ENCODE results near the gene ARHGEF19.
"Not testable (repeated sequence)": the region's sequence is repeated elsewhere in the genome, so short reads cannot be mapped to it uniquely, and the experiment has no call there.

The ARHGEF19 gene

DNA sequence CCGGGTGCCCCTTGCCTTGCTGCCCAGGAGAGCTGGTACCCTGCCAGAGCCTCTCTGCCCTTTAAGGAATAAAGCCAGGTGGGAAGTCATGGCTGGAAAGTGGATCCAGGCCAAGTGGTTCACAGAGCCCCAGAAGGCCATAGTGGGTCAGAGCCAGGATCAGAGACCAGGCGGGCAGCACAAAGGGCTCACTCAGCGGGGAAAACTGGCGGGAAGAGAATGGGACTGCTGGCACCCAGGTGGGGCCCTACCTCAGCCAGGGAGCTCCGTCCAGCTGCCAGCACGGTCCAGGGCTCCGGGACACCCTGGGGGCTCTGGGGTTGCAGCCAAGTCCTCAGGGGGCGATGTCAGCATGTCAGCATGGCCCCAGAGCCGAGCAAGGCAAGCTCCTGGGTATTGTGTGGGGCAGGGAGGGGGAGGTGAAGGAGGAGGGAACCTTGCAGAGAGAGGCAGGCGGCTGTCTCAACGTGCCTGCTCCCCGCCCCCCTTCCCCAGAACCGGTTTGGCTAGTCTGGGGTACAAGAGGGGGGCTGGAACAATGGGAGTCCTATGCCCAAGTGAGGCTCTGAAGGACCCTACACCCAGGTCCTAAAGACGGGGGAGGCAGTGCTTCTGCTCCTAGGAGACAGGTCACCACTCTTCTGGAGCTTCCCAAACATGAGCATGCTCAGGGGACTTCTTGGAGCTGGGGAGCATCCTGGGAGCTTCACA lies at the start of gene ARHGEF19:
ARHGEF19 (minus strand) TSS at position 402 of the 711 bp plus-strand sequence. CDS start 3,598 bp downstream, outside the sequence.
- no peak for DNase-seq (ENCODE audit: low read depth in 2 of 2)

DNA sequence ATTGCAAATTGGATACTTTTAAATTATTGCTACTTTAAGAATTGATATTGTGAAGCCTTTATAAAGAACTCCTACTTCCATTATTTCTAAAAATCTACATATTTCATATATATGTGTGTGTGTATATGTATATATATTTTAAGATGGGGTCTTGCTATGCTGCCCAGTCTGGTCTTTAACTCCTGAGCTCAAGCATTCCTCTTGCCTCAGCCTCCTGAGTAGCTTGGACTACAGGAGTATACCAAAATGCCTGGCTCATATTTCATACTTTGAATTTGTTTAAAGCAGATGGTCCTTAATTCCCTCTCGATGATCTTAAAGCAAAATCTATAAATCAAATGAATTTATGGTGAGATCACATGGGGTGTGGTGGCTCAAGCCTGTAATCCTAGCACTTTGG lies 49.6 kb upstream of the ARHGEF19 start:
- DNase-seq (ENCODE audit: low read depth in 2 of 2) = no peak

DNA sequence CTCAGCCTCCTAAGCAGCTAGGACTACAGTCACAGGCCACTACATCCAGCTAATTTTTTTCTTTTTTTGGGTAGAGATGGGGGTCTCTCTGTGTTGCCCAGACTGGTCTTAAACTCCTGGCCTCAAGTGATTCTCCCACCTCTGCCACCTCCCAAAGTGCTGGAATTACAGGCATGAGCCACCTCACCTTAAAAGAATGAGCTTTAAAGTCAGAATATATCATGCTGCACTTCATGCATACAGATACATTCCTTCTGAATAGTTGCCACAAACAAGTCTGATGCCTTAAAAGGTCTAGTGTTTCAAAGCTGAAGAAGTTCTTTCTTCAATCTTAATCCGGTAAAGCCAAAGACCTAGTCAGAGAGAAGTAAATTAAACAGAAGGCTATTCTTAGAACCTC lies 48.4 kb upstream of the ARHGEF19 start:
- DNase-seq (ENCODE audit: low read depth in 2 of 2) = no peak

DNA sequence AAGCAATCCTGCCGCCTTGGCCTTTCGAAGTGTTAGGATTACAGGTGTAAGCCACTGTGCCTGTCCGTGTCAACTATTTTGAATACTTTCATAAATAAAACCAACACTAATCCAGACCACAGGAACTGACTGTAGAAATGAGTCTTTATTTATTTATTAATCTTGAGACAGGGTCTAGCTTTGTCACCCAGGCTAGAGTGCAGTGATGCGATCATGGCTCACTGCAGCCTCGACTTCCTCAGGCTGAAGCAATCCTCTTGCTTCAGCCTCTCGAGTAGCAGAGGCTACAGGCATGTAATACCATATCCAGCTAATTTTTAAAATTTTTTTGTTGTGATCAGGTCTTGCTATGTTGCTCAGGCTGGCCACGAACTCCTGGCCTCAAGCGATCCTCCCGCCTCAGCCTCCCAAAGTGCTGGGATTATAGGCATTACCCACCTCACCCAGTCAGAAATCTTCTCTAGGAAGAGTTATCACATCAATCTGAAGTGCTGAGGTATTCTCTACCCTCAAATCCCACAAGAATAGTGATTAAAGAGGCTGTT lies 46.2 kb upstream of the ARHGEF19 start:
- DNase-seq (ENCODE audit: low read depth in 2 of 2) = no peak

DNA sequence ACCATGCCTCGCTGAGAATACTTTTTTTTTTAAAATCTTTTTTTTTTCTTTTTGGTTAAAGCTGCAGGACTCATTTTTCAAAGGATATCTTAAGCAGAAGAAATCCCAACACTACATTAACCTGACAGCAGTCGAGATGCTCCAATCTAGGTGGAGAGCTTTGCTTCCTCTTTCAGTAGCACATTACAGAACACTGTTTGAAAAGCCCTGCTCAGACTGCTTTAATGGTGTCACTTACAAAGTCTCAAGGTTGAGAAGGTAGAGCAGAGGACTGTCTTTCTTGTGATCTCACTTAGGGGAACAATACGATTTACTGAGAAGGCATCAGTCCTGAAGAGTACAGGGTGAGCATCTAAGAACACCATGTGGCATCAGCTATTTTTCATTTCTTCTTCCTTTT lies 45.5 kb upstream of the ARHGEF19 start:
- DNase-seq (ENCODE audit: low read depth in 2 of 2) = no peak

DNA sequence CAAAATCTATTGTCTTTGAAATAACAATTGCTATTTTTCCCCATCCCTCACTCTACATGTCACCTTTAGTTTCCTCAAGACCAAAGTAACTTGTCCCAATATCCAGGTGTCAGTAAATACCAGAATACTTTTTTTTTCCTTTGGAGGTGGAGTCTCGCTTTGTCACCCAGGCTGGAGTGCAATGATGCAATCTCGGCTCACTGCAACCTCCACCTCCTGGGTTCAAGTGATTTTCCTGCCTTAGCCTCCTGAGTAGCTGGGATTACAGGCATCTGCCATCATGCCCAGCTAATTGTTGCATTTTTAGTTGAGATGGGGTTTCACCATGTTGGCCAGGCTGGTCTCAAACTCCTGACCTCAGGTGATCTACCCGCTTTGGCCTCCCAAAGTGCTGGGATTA lies 45.1 kb upstream of the ARHGEF19 start:
- not testable (repeated sequence) for DNase-seq (ENCODE audit: low read depth in 2 of 2)

DNA sequence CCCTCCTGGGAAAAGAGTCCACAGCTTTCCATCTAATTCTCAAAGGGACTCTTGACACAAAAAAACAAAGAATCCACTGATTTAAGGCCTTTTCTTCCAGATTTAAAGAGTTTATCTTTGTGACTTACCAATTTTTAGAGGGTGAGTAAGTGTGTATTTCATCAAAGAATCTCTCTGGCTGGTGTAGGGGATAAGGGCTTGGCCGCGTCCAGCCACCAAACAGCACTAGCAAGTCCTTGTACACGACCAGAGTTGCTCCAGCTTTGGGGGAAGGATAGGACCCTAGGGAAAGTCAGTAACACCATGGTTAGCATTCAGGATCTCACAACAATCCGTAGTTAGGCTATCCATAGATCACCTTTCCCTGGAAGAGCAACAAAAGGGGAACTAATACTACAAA lies 44.0 kb upstream of the ARHGEF19 start:
- no peak for DNase-seq (ENCODE audit: low read depth in 2 of 2)

DNA sequence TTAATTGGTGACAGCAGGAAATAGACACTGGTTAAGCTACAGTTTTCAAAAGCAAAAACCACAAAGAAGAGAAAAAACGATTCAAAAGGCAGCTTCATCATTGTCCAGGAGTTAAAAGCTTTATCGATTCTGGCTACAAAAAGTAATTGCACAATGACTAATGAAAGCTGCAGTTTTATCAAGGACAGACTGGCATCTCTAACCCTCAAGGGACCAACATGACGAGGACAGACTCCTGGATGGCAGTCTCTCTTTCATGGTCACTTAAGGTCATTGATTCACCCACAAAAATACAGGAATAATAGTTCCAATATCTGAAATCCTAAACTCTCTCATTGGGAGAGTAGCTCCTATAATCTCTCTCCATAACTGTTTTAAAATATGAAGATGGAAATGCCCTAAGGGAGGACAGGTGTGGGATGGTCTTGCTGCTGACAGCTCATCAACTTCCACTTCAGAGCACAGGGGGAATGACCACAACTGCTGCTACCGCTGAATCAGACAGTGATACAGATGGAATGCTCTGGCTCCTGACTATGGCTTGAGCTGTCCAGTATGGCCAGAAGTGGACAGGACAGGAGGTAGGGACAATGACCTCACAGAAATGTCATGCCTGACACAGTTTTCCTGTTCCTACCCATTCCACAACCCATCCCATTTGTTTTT lies 41.9 kb upstream of the ARHGEF19 start:
- DNase-seq (ENCODE audit: low read depth in 2 of 2) = no peak

DNA sequence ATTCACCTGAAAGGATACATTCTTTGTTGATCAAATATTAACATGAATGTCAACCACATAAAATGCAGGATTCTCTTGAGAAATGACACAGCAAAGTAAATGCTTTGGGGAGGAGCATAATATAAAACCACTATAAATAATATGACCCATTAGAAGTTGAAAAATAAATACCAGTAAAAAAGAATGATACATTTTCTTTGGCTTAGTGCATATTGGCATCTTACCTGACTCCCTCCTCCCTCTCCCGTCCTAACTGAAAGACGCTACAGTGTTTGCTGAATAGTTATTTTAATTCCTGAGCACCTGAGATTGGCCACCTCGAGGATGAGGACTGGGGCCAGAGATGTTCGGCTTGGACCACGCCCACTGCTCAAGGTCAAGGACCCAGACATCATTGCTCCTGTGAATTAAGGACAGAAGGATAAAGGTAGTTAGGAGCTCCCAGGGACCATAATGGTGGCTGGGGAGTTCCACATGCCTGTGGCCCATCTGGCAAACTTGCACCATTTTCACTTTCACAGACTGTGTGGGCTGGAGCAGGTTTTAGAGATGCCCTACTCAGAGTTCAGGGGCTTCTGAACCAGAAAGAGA lies 41.0 kb upstream of the ARHGEF19 start:
- DNase-seq (ENCODE audit: low read depth in 2 of 2) = no peak

DNA sequence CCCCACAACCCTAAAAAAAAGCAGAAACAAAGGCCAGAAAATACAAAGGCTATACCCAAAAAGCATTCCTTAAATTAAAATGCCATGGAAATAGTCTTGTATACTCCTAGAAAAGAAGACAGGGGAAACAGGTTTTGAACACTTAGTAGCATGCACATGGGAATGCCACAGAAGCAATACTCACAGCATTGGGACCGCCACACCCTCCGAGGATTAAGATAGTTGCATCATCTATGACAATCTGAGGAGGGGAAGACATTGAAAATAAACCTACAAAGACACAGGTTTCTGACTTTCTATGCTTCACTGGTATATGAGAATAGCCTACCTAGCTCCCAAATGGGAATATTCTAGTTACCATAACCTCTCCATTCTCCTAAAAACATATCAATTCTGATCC lies 40.5 kb upstream of the ARHGEF19 start:
- DNase-seq (ENCODE audit: low read depth in 2 of 2) = no peak

DNA sequence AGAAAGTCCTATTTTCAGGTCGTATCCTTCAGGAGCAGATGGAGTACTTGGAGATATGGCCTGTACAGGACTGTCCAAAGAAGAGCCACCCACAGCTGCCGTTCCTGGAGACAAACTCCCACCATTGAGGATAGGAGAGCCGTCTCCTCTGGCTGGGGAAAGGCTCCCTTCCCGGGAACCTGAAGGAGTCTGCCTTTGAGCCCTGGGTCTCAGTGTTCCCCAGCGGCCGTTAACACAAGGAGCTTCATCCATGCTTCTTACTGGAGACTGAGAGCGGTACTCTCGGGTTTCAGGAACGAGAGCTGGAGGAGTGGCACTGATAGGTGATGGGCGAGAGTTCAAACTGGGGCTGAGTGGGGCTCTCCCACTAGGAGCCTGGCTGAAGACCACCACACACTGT lies 38.9 kb upstream of the ARHGEF19 start:
- DNase-seq (ENCODE audit: low read depth in 2 of 2) = no peak

DNA sequence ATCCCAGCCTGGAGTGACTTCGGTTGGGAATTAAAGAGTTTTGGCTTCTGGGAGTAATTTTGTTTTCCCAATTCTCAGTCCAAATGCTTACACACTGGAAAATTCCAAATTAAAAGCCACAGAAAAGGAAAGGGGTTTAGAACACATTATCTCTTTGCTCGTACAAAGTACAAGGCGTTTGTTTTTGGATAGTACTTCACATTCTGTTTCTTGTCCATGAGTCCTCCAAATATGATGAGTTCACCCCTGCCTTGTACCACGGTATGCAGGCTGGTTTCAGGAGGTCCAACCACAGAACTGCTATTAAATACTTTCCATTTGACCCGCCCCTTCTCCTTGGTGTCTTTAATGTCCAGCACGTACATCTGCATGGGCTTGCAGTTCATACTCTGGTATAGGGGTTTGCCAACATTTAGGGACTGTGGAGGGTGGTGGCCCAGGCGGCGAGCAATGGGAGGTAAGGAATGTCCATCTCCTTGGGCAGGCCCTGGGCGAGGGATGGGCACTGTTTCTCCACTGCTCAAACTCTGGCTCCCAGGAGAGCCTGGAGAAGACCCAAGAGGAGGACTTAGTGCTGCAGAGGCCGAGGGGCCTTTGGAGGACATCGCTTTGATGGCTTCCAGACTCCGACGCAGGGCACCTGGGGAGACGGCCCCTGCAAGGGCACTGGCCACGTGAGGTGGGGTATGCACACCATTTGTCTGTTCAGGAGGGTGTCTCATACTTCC lies 38.2 kb upstream of the ARHGEF19 start:
- DNase-seq (ENCODE audit: low read depth in 2 of 2) = no peak

DNA sequence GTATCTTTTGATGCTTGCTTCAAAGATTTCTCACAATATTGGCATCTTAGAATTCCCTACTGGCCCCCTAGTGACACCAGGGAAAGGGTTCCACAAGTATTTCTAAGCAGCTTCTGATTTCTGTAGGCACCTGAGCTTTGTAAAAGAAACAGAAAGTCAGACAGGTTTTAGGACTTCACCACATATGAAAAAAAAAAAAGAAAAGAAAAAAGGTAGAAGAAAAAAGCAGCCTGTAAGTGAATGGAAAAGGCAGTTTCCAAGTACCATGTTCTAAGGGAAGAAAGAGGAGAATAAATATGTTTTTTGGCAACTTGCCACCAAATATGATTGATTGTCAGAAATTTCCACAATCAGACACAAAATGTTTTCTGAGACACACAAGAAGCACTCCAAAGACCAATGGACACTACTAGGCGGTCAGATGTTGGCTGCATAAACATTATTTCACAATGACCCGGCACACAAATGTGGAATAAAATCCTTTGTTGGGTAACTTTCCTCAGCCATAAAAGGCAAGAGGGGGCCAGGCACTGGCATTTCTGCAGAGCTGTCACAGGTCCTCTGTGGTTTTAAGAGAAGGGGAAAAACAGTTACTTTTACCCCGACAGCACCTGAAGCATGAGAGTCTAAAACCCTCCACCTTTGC lies 37.3 kb upstream of the ARHGEF19 start:
- DNase-seq (ENCODE audit: low read depth in 2 of 2) = no peak

DNA sequence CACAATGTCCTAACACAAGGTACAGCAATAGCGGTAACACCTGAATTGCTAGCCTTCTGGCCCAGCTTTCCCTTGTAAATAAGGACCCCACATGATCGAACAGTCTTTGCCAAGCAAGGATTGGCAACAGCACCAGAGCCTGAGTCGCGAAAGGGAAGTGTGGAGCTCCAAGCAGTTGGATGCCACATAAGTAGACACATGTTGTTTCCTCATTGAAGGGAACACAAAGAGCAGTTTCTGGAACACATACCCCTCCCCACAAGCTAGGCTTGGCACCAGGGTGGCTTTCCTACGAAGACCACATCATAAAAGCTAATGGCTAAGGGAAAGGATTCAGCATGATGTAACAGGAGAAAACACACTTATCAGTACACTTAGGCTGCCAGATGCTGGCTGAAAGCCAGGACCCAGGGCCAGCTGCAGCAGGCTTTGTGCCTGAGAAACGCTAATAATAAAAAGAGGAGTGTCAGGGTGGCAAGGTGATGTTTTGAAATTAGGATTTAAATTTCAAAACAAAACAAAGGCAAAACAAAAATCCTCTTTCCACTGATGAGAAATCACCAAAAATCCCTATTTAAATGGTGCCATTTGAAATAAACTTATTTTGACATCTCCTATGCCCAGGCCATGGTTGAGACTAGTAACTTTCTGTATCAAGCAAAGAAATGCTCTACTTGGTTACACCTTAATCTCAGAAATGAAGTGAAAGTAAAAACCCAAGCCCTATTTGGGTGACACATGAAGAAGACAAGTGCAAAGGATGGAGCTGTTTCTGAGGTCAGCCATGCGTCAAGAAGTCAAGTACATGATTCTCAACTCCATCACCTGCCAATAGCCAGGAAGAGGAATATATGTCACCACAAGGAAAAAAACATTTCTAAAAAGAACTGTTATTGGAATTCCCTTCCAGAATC lies 36.4 kb upstream of the ARHGEF19 start:
- no peak for DNase-seq (ENCODE audit: low read depth in 2 of 2)

DNA sequence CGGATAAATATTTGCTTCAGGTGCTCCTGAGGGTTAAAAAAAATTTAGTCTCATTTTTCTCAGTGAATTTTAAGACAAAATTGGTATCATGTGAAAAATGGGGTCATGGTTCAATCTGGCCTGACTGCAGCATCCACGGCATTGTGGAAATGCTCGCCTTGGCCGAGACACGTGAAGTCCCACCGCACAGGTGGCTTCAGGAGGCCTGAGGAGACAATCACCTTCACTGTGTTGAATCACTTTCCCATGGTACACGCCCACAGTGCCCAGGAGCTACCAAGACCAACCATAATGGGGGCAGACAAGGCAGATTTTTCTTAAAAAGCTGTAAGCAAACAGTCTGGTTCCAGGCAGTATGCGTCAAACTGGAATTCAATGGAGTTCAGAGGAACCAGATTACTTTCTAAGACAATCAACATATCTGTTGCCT lies 35.6 kb upstream of the ARHGEF19 start:
- DNase-seq (ENCODE audit: low read depth in 2 of 2) = no peak

DNA sequence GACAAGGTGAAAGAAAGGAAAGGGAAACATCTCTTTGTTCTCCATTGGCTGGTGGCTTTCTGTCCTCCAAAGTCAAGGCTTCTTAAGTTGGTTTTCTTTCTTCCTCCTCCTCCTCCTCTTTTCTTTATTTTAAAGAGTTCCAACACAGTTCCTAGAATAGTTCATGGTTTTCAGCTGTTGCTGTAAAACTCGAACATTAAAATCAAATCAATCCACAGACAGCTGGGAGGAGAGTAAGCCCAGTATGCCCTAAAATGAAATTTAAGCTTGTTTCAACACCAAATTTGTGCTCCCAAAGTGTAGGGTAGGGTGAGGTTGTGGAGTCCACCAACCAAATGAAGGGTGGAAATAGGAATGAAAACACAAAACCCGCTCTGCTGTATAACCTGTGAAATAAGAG lies 35.0 kb upstream of the ARHGEF19 start:
- DNase-seq (ENCODE audit: low read depth in 2 of 2) = no peak

DNA sequence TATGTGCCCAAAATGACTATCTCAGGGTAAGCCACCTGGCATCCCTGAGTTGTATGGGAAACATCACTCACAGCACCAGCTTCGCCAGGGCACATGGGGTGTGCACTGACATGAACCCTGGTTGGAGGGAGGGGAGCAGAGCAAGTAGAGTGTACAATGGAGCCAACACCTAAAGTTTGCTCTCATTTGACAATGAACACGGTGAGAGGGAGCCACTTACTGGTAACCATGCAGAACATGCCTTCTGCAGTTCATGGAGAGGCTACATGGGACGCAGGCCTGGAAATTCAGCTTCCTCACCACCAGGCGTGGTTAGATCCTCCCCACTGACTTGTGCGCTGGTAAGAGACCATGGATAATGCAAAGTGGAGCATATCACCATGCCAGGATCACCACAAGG lies 34.5 kb upstream of the ARHGEF19 start:
- DNase-seq (ENCODE audit: low read depth in 2 of 2) = no peak

DNA sequence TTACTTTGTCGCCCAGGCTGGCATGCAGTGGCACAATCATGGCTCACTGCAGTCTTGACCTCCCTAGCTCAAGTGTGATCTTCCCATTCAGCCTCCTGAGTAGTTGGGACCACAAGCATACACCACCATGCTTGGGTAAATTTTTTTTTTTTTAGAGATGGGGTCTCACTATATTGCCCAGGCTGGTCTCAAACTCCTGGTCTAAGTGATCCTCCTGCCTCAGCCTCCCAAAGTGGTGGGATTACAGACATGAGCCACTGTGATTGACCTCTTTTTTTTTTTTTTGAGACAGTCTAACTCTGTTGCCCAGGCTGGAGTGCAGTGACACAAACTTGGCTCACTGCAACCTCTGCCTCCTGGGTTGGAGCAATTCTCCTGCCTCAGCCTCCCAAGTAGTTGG lies 33.8 kb upstream of the ARHGEF19 start:
- not testable (repeated sequence) for DNase-seq (ENCODE audit: low read depth in 2 of 2)

DNA sequence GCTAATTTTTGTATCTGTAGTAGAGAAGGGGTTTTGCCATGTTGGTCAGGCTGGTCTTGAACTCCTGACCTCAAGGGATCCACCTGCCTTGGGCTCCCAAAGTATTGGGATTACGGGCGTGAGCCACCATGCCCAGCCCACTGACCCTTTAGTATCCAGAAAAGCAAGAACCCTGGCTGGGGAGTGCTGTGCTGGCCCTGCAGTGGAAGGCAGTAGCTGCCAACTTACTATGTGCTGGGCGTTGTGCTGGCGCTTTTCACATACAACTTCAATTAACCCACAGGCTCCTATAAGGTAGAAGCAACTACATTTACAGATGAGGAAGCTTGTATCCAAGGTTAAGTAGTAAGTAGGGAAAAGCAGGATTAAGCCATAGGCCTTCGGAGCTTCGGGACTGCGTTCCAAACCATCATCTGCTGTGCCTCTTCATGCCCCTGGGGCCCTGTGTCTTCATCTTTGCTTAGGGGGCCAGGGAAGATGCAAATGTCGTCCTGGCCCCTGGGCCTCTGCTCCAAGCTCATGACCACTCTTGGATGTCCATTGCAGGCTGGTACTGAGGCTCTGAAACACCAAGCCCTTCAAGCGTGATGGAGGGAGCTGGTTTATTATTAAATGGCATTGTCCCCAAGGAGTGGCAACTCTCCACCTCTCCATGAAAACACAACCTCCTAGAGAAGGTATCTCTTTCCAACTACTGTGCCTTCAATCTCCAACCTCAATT lies 33.2 kb upstream of the ARHGEF19 start:
- DNase-seq (ENCODE audit: low read depth in 2 of 2) = no peak

All from stimulated activated CD8-positive, alpha-beta memory T cell treated with anti-CD3 and anti-CD28 coated beads, Interleukin-2, amount 100 ng/mL, for 48 hours (primary cell).